ENCODE results near the gene AVPI1. TPM values are rescaled to one million over a fixed set of nuclear protein-coding genes. Genes with fewer than 3 reads are reported as not detected.

Gene AVPI1
- total and polyA plus RNA-seq, 8 donors: 4.3 to 19.7 (median 5.1) TPM

DNA sequence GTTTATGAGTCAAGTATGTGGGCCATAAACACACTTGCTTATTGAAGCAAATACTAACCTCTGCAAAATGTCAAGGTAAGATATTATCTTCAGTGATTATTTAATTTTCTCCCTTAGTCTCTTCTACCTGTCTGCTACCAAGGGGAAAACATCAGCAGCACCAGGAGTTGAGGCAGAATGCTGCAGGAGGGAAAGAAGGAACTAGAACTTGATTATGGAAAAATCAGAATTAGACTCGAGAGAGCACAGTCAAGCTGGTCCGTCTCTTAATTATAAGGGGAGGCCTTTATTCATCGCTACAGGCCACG lies 45.0 kb upstream of the AVPI1 start:
- TF ChIP-seq, protein P1, sequence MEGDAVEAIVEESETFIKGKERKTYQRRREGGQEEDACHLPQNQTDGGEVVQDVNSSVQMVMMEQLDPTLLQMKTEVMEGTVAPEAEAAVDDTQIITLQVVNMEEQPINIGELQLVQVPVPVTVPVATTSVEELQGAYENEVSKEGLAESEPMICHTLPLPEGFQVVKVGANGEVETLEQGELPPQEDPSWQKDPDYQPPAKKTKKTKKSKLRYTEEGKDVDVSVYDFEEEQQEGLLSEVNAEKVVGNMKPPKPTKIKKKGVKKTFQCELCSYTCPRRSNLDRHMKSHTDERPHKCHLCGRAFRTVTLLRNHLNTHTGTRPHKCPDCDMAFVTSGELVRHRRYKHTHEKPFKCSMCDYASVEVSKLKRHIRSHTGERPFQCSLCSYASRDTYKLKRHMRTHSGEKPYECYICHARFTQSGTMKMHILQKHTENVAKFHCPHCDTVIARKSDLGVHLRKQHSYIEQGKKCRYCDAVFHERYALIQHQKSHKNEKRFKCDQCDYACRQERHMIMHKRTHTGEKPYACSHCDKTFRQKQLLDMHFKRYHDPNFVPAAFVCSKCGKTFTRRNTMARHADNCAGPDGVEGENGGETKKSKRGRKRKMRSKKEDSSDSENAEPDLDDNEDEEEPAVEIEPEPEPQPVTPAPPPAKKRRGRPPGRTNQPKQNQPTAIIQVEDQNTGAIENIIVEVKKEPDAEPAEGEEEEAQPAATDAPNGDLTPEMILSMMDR (IDR thresholded peaks at IDR 0.05): no peak
- intact Hi-C loops (cut with DNase I): loop anchor here in 1 of 2 donors (10.0 kb wide), 1 partner anchor 57 kb away; no protein-coding TSS in a partner anchor
- Histone ChIP-seq H3K4me1 (no peaks in the 10 kb centered on the region), H3K36me3 (no peaks in the 10 kb centered on the region), H3K9me3 (no peaks in the 10 kb centered on the region), H3K27ac (no peak overlapping the region), H3K4me3 (no peak overlapping the region), H3K27me3 (no peaks in the 10 kb centered on the region)
- no peak for ATAC-seq
- DNase-seq: no peak

DNA sequence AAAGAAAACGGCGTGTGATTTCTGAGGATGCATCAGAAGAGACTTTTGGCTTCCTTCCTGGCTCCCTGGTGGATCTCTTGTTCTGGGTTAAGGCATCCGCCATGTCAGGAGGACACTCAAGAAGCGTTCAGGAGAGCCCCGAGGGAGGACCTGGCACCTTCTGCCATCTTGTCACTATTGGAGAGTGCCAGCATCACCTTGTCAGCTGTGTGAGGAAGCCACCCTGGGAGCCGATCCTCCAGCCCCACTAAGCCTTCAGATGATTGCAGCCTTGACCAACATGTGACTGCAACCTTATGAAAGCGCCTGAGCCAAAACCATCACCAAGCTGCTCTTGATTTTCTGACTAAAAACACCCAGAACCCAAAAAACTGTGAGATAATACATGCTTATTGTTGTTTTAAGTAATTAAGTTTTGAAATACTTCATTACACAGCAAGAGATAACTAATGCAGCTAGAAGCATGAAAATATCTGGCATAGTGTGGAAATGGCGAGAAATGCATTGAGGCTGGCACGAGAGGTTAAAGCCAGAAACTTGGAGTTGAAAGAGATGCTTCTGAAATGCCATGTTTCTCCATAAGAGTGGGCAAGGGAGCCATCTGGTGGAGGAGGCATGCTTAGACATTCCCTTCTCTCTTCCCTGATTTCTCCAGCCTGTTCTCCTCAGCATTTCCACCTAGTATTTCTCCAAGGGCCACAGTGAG lies 44.5 kb upstream of the AVPI1 start:
- Histone ChIP-seq H3K9me3 (no peaks in the 10 kb centered on the region), H3K27ac (no peak overlapping the region), H3K36me3 (no peaks in the 10 kb centered on the region), H3K4me3 (no peak overlapping the region), H3K27me3 (no peaks in the 10 kb centered on the region), H3K4me1 (no peaks in the 10 kb centered on the region)
- TF ChIP-seq, protein P1 (IDR thresholded peaks at IDR 0.05): peak; percentile 64 to 85
- DNase-seq (peak in 3 of 4 donors; percentile 50 to 83 (median 69)), ATAC-seq (peak; percentile 92)
- intact Hi-C loops (cut with DNase I): loop anchor here in 1 of 2 donors (10.0 kb wide), 1 partner anchor 57 kb away; no protein-coding TSS in a partner anchor

DNA sequence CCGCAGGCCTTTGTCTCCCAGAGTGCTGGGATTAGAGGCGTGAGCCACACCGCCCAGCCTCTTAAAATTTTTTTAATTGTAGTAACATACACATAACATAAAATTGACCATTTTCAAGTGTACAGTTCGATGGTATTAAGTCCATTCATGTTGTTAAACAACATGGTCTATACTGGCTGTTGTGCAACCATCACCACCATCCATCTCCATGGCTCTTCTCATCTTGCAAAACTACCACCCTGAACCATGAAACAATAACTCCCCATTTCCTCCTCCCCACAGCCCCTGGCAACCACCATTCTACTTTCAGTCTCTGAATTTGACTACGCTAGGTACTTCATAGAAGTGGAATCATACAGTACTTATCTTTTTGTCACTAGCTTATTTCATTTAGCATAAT lies 42.0 kb upstream of the AVPI1 start:
- Histone ChIP-seq H3K27ac (no peak overlapping the region), H3K4me1 (peaks cover 0 to 9% of the 10 kb centered on the region in 2 donors), H3K9me3 (no peaks in the 10 kb centered on the region), H3K4me3 (no peak overlapping the region), H3K27me3 (no peaks in the 10 kb centered on the region), H3K36me3 (no peaks in the 10 kb centered on the region)
- ATAC-seq (no peak), DNase-seq (no peak)
- intact Hi-C loops (cut with DNase I): no loop called here
- TF ChIP-seq, protein P1 (IDR thresholded peaks at IDR 0.05): no peak

DNA sequence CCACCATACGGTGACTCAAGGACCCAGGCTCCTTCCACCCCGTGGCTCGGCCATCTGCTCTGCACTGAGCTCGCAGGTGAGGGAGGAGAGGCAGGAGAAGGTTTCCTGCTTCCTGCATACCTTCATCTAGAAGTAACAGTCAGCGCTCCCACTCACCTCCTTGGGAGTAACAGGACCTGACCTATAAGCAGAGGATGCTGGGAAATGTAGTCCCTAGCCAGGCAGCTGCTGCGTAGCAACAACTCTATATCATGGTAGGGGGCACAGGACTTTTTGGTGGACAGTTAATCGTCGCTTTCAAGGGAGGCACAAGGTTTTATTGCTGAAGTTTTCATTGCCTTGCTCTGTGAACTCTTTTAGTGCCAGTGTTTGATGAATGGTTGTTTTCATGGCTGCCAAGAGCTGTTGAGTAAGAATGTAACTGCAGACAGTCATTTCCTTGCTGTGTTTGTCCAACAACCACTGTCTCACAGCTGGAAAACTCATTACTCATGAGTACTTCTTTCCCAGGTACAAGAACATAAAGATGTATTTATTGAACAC lies 39.7 kb upstream of the AVPI1 start:
- ATAC-seq: peak; percentile 76
- intact Hi-C loops (cut with DNase I): no loop called here
- no peaks in the 10 kb centered on the region for H3K9me3 ChIP-seq
- DNase-seq: peak in 1 of 4 donors; percentile 74
- no peak overlapping the region for H3K27ac ChIP-seq
- H3K4me1 ChIP-seq: peaks cover 0 to 10% of the 10 kb centered on the region in 2 donors
- H3K4me3 ChIP-seq: no peak overlapping the region
- TF ChIP-seq, protein P1 (IDR thresholded peaks at IDR 0.05): no peak
- no peaks in the 10 kb centered on the region for H3K27me3 ChIP-seq
- no peaks in the 10 kb centered on the region for H3K36me3 ChIP-seq

DNA sequence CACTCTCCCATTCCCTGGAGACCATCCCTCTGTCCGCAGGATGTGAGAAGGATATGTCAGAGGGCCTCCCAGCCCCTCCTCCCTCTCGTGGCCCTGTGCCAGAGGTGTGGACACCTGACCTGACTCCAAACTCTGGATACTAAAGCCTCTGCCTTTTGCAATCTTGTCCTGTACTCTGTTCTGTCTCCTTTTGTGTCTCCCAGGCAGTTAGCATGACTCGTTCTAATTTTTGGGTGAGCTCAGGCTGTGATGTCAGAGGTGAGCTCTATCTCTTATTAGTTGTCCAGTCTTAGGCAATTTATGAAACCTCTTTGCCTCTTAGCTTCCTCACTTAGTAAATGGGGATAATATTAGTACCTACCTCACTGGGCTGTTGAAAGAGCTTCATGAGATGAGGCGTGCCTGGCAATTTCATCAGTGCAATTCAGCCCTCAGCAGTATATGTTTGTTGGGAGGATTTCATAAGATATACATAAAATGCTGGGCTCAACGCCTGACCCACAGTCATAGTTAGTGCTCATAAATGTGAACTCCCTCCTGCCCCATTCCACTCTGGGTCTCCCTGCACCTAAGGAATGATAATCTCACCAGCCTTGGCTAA lies 37.4 kb upstream of the AVPI1 start:
- Histone ChIP-seq H3K4me1 (peaks cover 0 to 10% of the 10 kb centered on the region in 2 donors), H3K4me3 (no peak overlapping the region), H3K36me3 (no peaks in the 10 kb centered on the region), H3K27ac (no peak overlapping the region), H3K9me3 (no peaks in the 10 kb centered on the region), H3K27me3 (no peaks in the 10 kb centered on the region)
- ATAC-seq (no peak), DNase-seq (no peak)
- TF ChIP-seq, protein P1 (IDR thresholded peaks at IDR 0.05): no peak
- intact Hi-C loops (cut with DNase I): no loop called here

Data from left lung (tissue), 10 donors.